ENCODE measurements around the gene SUSD4.

Gene SUSD4

DNA sequence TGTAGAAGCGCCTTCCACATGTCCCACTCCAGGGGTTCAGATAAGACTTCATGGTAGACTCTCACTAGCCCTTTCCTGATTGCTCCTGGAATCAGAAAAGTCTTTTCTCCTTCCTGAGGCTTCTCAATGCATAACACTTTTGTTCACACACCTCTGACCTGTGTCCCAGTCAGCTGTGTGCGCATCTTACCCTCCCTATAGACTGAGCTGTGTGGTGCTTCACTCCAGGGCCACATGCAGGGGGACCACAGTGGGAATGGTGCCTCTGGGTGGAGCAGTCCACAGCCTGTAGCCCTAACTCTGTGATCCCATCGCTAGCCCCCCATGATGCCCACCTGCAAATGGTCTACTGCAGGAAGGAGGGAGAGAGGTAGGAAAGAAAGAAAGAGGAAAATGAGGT lies 136.9 kb downstream of the SUSD4 start:
- DNase-seq: no peak

DNA sequence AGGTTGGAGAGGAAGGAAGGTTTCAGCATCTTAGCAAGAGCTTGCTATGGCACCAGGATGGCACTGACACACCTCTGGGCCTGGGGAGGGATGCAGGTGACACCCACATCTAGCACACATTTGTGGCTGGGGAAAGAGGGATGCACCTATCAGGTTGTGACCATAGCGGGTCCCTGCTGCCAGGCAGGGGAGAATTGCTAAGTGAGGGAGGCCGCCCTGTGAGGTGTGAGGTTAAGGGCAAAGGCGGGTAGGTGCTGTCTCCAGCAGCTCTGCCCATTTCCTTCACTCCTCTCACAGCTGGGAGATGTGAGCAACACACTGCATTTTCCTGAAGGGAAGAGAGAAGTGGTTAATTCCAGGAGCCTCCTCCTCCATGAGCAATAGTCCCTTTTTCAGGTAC lies 137.7 kb downstream of the SUSD4 start:
- DNase-seq: no peak

DNA sequence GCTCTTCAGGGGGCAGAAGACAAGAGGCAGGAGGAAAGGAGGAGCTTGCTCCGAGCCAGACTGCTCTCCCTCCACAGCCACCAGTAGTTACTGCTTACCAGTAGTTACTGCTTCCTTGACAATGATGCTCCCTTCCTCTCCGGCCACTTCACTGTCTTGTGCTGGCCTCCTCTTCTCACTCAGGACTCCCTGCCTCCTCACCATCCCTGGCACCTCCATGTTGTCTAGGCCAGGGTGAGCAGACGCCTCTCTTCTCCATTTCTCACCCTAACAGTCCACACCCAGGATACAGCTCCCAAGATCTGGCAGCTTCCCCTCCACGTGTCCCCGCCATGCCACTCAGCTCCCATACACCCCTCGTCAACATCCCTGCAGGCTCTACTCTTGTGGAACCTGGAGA lies 138.5 kb downstream of the SUSD4 start:
- no peak for DNase-seq

DNA sequence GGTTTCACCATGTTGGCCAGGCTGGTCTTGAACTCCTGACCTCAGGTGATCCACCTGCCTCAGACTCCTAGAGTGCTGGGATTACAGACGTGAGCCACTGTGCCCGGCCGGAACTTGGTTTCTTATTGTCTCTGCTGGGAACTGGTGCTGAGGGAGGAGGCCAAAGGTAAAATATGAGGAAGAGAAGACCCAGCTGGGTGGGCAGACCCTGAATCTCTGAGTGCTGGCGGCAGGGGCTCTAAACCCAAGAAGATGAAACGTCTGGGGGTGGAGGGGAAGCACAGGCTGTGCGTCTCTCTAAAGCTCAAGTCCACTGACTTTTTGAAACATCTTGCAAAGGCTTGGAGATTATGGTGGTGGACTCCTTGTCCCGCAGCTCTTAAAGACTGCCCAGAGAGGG lies 138.9 kb downstream of the SUSD4 start:
- no peak for DNase-seq

DNA sequence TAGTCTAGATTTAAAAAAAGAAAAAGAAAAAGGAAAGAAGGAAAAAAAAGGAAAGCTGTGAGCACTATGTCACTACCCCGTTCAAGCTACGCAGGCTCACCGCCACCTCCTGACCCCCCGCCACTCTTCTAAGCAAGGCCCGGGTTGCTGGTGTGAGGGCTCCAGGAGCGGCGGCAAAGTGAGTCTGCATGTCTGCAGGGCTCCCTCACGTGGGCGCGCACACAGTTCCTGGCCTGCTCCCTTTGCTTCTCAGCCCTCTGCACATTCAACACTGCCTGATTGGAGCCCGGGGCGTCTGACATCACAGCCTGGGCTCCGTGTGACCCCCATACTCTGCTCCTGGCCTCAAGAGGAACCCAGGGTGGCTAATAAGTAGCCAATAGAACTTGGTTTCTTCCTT lies 139.5 kb downstream of the SUSD4 start:
- no peak for DNase-seq

DNA sequence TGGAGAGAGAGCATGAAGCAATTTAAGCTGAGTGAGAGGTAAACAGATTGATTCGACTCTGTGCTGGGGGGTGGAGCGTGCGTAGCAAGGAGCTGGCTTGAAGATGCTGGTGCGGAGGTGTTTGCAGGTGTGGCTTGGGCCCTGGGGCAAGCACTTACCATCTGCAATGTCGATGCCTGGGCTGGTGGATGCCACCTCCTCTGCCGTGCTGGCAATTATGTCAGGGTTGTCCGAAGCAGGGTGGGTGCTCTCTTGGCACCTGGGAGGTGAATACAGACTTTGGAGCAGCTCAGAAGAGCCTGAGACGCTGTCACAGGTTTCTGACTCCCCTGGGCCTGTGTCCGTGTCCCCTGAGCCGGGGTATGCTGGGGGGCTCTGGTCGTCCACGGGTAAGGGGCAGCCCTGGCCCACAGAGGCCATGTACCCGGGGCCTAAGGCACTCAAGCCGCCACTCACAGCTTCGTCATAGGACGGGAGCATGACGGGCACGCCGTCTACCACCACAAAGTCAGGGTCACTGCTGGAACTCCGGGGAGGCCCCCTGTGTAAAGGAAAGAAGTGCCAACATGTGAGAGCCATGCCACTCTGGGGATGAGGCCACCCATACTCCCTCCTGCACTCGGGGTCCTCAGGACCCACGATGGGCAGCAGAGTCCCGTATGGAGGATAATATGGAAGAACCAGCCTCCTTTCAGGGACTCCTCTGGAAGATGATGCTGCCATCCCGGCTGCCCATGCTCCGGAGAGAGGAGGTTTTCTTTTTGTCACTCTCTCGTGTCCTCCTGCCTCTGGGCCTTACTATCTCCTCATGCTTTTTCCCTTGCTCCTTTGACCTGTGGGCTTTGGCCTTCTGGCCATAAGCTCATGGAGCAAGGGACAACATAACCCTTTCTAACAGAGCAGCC lies 140.6 kb downstream of the SUSD4 start:
- DNase-seq: no peak

DNA sequence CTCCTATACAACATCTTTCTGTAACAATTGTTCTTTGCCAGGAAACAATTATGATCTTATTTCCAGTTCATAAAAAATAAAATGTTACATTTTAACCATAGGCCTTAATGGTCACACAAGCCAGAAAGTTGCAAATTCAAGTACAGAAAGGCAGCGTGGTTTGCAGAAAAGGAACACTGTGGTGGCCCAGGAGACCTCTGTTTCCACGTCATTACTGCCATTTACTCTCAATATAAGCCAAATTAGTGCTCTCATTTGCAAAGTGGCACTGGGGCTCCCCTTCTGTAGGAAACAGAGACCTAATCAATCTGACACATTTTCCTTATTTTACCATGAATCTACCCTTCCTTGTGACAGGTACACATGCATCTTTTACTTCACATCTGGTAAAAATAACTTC lies 141.6 kb downstream of the SUSD4 start:
- DNase-seq: no peak

DNA sequence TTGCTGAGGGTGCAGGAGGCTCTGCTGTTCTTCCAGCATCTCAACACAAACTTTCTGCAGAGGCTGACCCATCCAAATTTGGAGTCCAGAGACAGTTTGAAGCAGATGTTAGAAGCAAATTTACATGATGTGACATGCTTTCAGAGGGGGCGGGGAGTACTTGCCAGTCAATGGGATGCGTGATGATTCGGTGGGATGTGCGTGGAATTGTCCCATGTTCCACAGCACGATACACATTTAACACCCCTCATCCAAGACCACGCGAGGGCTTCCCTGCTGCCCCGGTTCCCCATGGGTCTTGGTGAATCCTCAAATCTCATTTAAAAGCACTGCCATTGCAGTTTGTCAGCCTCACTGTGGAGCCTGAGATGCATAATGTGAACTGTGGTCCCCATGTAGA lies 142.3 kb downstream of the SUSD4 start:
- no peak for DNase-seq

DNA sequence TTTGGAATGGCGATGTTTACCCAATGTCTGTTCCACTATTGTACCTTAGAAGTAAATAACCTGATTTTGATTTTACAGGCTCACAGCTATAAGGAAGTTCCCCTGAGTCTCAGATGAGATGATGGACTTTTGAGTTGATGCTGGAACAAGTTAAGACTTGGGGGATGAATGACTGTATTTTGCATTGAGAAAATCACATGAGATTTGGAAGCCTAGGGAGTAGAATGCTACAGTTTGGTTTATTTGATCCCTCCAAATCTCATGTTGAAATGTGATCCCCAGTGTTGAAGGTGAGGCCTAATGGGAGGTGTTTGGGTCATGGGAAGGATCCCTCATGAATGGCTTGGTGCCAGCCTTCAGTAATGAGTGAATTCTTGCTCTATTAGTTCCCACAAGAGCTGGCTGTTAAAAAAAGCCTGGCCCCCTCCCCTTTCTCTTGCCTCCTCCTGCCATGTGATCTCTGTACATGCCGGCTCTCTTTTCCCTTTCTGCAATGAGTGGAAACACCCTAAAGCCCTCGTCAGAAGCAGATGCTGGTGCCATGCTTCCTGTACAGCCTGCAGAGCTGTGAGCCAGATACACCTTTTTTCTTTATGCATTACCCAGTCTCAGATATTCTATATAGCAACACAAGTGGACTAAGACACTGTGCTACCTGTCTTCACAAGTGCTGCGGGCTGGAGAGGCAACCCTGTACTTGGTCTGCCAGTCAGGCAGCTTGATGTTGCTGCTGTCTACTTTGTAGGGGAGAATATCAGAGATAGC lies 143.9 kb downstream of the SUSD4 start:
- DNase-seq: no peak

DNA sequence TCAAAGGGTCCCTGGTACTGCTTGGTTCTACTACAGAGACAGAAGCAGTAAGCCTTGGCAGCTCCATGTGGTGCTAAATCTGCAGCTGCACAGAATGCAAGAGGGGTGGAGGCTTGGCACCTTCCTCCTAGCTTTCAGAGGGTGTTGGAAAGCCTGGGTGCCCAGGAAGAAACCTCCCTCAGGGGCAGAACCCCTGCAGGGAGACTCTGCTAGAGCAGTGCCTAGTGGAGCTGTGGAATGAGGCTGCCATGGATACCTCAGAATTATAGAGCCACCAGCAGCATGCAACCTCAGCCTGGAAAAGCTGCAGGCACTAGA lies 144.7 kb downstream of the SUSD4 start:
- DNase-seq: no peak

DNA sequence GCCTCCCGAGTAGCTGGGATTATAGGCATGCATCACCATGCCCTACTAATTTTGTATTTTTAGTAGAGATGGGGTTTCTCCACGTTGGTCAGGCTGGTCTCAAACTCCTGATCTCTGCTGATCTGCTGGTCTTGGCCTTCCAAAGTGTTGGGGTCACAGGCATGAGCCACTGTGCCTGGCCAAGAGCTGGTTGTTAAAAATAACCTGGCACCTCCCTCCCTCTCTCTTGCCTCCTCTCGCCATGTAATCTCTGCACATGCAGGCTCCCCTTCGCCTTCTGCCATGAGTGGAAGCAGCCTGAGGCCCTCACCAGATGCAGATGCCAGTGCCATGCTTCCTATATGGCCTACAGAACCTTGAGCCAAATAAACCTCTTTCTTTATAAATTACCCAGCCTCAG lies 146.2 kb downstream of the SUSD4 start:
- DNase-seq: no peak

DNA sequence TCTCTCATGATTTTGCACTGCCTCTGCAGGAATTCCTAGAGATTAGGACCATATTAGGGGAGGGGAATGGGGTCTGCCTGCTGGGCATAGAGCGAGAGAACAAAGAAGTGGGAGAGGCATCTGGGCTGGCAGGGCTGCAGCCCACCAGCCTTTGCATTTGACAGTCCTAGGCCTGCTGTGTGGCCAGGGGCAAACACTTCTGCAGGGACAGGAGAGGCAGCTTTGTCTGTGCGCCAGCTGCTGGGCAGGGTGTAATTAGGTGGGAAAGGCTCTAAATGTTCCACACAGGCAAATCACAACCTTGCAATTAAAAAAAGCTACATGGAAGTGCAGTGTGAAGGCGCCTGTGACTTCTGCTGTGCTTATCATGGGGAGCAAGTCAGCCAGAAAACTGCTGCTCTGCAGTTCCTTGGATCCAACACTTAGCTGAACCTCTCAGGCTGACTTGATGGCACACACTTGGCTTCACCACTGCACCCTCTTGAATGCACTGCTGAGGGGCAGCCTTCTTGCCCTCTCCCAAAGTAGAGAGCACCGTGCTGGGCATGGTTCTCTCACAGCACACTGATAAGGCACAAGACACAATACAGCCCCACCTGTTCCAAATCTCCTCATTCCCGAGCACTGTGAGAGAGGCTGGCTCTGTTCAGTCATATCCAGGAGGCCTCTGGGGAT lies 147.3 kb downstream of the SUSD4 start:
- no peak for DNase-seq

DNA sequence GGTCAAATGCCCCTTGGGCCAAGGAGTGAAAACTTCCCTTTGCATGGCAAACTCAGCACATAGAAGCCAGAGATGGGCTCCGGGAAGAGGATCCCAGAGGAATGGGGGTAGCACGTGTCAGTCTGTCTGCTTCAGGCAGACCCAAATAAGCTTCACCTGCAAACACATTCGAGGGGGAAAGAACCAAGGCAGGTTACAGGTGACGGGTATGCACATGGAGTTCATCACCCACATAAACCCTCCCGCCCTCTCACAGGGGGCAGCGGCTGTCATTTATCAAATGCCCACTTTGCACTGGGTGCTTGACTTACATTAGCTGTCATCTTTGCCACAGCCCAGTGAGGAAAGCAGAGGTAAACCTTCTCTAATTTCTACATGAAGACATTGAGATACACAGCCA lies 147.9 kb downstream of the SUSD4 start:
- no peak for DNase-seq

DNA sequence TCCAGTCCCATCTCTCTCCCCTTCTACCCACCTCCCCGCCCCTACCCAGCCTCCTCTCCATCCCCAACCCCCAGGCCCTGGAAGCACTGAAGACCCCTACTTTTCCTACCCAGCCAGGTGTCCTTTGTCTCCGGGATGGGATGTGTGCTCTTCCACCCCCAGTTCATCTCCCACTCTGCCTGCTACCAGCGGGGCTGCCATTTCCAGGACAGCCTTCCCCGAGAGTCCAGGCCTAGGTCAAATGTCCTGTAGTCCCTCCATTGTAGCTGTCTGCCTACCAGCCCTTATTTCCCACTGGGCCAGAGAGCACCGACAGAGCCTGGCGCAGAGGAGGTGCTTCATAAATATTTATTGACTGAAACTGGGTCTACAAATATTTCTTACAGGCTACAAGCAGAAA lies 148.9 kb downstream of the SUSD4 start:
- no peak for DNase-seq

DNA sequence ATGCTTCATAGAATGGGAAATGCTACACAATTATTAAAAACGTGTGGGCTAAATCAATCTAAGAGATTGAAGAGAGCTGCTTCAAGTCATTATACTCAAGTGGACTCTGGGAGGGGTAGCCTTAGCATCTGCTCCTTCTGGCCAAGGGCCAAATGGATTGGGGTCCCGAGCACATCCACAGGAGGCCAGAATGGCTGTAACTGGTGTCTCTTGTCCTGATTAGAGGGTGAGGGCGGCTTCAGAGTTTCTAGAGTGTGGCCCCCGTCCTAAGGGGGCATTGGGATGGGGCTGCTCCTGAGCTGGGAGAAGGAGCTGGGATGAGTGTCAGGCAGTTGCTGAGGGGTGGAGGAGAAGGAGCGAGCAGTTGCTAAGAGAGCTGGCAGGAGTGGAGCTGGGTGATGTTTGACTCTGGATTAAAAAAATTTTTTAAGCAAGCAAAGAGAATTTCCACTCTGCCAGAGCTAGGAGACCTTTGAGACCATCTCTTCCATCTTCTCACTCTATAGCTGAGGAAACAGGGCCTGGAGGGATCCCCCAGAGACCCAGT lies 149.6 kb downstream of the SUSD4 start:
- no peak for DNase-seq

DNA sequence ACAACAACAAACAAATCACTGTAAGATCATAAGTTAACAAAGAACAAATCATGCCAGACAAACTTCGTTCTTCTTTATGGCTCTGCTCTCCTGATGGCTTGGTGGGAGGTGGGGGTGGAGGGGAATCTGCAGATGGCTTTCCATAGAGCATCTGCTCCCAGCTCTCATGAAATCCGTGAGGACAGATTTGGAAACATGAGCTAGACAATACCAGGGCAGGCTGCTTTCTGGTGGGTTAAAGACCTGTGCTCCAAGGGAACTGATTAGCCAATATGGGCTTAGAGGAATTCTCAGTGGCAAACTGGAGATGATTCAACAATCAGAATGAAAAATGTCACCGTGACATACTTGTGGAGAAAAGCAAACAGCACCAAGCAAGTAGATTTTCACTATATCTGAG lies 151.5 kb downstream of the SUSD4 start:
- DNase-seq: no peak

DNA sequence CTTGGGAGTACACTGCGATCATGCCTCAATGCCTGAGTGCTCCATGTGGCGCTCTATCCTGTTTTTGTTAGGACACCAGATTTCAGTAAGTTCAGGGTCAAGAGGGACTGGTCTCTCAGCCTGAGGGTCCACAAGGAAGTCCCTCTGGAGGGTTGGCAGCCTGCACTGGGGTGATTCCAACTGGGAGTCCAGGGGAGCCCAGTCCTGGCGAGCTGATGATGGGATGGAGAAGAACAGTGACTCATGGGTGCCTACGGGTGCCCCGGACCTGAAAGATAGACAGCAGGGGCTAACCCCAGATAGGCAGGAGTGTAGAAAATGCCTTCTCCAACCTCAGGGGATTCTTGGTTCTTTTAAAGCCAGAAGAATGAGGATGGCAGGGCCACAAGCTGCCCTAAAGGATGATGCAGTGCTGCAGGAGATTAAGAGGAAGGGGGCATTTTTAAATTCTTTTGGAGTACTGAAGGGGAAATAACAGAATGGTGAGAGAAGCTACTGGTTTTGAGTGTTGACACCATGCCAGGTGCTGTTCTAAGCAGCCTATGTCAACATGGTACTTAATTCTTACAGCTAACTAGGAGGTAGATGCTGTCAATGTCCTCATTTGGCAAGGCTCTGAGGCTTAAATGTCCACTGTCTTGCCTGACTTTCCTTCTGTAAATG lies 152.5 kb downstream of the SUSD4 start:
- no peak for DNase-seq

DNA sequence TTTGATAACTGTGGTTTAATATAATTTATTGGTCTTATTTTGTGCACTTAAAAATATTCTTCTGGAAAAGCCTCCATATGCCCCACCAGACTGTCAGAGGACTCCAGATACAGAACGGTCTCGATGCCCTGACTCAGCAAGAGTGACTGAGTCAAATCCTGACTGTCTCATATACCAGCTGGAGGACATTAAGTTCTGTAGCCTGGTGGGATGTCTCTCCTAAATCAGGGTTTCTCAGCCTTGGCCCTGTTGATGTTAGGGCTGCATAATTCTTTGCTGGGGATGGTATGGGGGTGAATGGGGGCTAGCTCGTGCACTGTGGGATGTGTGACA lies 153.2 kb downstream of the SUSD4 start:
- no peak for DNase-seq

DNA sequence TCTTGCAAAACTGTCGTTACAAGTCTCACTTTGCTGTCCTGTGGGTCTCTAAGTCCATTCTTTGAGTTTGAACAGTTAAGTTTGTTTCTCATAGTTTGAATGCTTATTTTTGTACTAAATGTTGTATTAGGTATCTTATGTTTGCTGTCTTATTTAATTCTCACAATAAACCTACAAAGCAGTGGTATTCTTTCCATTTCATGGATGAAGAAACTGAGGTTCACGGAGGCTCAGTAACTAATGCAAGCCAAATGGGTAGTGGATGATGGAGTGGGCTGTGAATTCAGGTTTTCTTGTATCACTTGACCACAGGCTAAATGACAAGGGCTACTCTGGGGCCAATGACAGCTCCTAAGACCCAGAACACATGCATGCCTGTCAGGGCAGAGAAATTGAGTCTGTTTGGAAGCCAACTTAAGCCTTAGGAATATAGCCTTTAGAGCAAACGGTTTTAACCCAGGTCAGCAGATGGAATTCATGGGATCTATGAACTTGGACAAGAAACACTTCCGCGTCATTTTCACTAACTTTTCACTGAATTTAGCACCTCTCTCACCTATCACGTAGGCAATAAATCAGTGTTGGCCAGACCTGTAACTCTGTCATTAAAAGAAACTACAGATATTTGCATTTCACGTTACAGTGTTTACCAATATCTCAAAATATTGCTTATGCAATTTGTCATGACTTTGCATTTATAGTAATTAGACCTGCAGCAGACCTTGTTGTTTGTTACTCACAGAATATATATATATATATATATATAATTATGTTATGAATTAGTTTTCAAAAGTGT lies 153.8 kb downstream of the SUSD4 start:
- DNase-seq: no peak

DNA sequence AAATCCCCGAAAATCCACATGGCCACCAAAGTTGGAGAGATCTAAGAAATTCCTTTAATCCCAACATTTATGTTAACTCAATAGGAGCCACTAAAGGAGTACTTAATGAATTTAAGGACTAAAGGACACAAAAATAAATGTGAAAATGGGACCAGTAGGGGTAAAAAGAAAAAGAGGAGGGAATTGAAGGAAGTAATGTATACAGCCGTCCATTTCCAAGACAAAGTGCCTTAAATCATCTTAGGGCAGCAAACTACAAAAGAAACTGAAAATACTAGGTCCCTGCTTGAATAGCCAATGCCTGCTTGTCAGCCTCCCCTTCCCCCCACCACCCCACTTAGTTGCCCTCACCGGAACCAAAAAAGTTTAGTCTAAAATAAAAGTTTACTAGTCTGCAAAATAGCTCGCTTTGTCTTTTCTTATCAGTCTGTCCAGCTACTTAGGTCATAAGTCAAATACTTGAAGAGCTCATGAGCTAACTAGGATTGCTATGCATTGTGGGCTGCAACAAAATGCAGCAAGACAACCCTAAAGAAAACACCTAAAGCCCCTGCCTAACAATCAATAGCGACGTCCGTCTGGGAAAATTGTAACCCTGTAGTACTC lies 154.6 kb downstream of the SUSD4 start:
- DNase-seq: no peak

DNA sequence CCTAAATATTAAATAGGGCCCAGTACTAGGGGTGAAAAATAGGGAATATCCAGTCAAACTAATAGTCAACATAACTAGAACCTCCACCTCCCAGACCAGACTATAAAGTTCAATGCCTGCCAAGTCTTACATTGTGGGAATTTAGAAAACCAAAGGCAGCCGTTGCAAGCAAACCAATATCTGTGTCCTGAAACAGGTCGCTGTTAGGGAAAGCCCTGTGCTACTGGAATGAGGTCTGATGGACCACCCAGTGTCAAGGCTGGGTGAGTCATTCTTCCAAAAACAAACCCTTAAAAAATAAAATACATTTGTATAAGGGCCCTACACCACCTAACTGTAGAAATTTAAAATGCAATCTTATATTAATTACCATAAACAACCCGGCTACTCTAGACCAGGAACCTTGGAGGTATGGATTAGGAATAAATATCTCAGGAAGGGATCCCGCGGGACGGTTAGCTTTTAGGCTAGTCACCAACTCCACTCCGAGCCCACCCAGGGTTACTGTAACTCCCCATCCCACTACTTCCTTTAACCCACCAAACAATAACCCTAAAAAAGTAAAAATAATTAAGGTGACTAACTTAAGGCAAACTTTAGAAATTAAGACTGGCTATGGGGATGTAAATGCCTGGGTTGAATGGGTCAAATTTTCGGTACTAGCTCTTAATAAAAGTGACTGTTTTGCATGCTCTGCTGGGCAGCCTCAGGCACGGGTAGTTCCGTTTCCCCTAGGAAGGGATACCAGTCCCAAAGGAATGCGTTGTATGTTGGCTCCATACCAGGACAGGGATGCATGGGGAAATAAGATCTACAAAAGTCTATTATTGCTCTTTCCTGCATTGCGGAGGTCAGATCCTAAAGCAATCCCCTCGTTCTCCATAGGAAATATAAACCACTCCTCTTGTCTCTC lies 155.6 kb downstream of the SUSD4 start:
- DNase-seq: no peak
